MCF 10A (cell line): ENCODE results near the gene ENHO. TPM values are rescaled to one million over a fixed set of nuclear protein-coding genes. Genes with fewer than 3 reads are reported as not detected.

Experiments
- BruUV-seq: library from RNA; stranded (reverse); fragments of 400-500 nt; replicated peaks from 2 replicates; lab custom pipeline; 2021; lab: Mats Ljungman, UMichigan
- CTCF ChIA-PET: fragments of 300-600 bp; sonication (Branson Sonifier 250); formaldehyde crosslinking; extraction: SDS; loops from one replicate; lab custom pipeline; 2021; ENCODE audit warnings: antibody characterized with exemption, inconsistent platforms; lab: Yijun Ruan, JAX
- POLR2A ChIA-PET: fragments of 300-600, 350-650 bp; sonication (Branson Sonifier 250); formaldehyde crosslinking; extraction: SDS; loops from one replicate; lab custom pipeline; 2020; ENCODE audit warnings: antibody characterized with exemption, inconsistent platforms; lab: Yijun Ruan, JAX
- DNase-seq: peaks from one replicate; pipeline ENCODE4 v3.0.0-alpha.2; 2018; ENCODE audit not compliant: unreplicated experiment
- H3K27ac Mint-ChIP-seq: one replicate; pipeline ENCODE4 v1.8.0; 2022; ENCODE audit warnings: mild to moderate bottlenecking, low read depth, mixed read lengths; ENCODE audit not compliant: unreplicated experiment
- H3K27me3 Mint-ChIP-seq: one replicate; pipeline ENCODE4 v1.8.0; 2022; ENCODE audit warnings: mixed read lengths; ENCODE audit not compliant: insufficient read depth, unreplicated experiment
- H3K36me3 Mint-ChIP-seq: one replicate; pipeline ENCODE4 v1.8.0; 2022; ENCODE audit warnings: mild to moderate bottlenecking, moderate library complexity, mixed read lengths; ENCODE audit not compliant: insufficient read depth, unreplicated experiment
- H3K4me1 Mint-ChIP-seq: one replicate; pipeline ENCODE4 v1.8.0; 2022; ENCODE audit warnings: mixed read lengths; ENCODE audit not compliant: insufficient read depth, unreplicated experiment
- H3K4me3 Mint-ChIP-seq: one replicate; pipeline ENCODE4 v1.8.0; 2022; ENCODE audit warnings: mild to moderate bottlenecking, moderate library complexity, mixed read lengths; ENCODE audit not compliant: unreplicated experiment
- H3K9me3 Mint-ChIP-seq: one replicate; pipeline ENCODE4 v1.8.0; 2022; ENCODE audit warnings: mixed read lengths; ENCODE audit not compliant: unreplicated experiment
- intact Hi-C: fragments of 100-400 bp; cut with micrococcal nuclease; formaldehyde crosslinking; loops from 2 replicates; pipeline ENCODE4 v1.14.1; 2022
- total RNA-seq: library from RNA; stranded (reverse); gene quantifications from 2 replicates; pipeline ENCODE4 v1.2.3, GENCODE V29; 2022
- TF ChIP-seq, protein P1 (sequence below): fragments of 200-600 bp; IDR thresholded peaks from one replicate; pipeline ENCODE4 v1.8.0; 2022; ENCODE audit warnings: antibody characterized with exemption, mild to moderate bottlenecking; ENCODE audit not compliant: unreplicated experiment

Gene ENHO
- total RNA-seq, 1 experiment from 2014 or later = not detected

DNA sequence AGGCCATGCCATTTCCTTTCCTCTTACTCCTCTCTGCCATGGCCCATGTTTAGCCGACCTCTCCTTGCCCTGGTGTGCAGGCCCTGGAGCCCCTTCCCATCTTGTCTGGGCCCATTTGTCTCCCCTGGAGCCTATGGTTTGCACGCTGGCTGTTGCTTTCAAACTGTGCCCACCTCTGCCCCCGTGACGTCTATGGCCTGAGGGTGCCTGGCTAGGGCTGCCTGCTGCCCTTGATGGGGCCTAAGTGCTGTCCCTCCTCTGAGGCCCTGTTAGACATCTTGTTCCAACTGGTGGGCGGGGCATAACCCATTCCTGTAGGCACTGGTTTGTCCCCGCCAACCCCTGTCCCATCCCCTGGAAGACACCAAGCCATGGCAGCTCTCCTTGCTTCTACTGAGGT, 22.7 kb upstream of the ENHO start:
- H3K36me3 Mint-ChIP-seq = no peaks in the 10 kb centered on the region
- peaks cover 16% of the 10 kb centered on the region for H3K27me3 Mint-ChIP-seq
- TF ChIP-seq, protein P1, sequence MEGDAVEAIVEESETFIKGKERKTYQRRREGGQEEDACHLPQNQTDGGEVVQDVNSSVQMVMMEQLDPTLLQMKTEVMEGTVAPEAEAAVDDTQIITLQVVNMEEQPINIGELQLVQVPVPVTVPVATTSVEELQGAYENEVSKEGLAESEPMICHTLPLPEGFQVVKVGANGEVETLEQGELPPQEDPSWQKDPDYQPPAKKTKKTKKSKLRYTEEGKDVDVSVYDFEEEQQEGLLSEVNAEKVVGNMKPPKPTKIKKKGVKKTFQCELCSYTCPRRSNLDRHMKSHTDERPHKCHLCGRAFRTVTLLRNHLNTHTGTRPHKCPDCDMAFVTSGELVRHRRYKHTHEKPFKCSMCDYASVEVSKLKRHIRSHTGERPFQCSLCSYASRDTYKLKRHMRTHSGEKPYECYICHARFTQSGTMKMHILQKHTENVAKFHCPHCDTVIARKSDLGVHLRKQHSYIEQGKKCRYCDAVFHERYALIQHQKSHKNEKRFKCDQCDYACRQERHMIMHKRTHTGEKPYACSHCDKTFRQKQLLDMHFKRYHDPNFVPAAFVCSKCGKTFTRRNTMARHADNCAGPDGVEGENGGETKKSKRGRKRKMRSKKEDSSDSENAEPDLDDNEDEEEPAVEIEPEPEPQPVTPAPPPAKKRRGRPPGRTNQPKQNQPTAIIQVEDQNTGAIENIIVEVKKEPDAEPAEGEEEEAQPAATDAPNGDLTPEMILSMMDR = no peak

DNA sequence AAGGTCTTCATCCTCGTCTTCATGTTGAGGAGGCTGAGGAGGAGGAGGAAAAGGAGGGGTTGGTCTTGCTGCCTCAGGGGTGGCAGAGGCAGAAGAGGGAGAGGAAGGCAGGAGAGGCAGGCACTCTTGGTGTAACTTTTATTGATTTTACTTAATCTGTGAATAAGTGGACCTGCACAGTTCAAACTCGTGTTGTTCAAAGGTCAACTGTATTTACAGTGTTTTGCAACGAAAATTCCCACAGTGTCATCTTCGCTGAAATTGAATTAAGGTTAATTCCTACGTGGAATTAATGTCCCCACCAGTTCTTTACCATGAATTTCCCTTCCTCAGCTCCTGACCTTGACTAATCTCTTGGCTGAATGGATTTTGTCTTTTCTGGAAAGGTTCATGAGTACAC, 21.2 kb upstream of the ENHO start:
- intact Hi-C loops = no loop called here
- POLR2A ChIA-PET = no interaction called here
- Mint-ChIP-seq H3K27ac (no peak overlapping the region), H3K36me3 (no peaks in the 10 kb centered on the region), H3K4me3 (no peak overlapping the region), H3K4me1 (peaks cover 8% of the 10 kb centered on the region), H3K27me3 (peaks cover 16% of the 10 kb centered on the region), H3K9me3 (no peaks in the 10 kb centered on the region)
- TF ChIP-seq, protein P1 = no peak
- DNase-seq = no peak
- BruUV-seq = no TSS peak
- CTCF ChIA-PET = interaction anchor here (0.6 to 1.3 kb wide), 6 partner anchors 18 to 401 kb away, joined by 3 to 11 read pairs (median 3); a partner anchor contains a TSS

More for the DNA sequence above, 22.7 kb upstream of the ENHO start:
- intact Hi-C loops = no loop called here
- no peak for DNase-seq
- BruUV-seq = no TSS peak
- H3K4me3 Mint-ChIP-seq = no peak overlapping the region
- no peak overlapping the region for H3K27ac Mint-ChIP-seq
- H3K4me1 Mint-ChIP-seq = peaks cover 8% of the 10 kb centered on the region
- H3K9me3 Mint-ChIP-seq = no peaks in the 10 kb centered on the region
- CTCF ChIA-PET = interaction anchor here (0.5 kb wide), 1 partner anchor 357 kb away, joined by 3 read pairs; no protein-coding TSS in a partner anchor
- POLR2A ChIA-PET = no interaction called here

DNA sequence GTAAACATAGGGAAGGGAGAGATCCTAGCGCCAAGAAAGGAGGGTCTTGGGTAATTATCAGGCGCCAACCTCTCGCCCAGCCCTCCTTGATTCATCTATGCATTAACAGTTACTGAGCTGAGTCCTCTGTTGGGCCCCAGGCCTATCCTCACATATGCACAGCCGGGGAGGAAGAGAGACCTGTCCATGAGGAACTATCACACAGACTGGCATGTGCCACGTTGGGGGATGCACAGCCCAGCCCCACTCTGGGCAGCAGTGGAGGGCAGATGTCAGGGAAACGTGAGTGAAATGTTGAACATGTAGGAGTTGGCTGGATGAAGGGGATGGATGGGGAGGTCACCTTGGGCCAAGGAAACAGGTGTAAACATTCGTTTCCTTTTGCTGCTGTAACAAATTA, 18.8 kb upstream of the ENHO start:
- POLR2A ChIA-PET = no interaction called here
- CTCF ChIA-PET = interaction anchor here (1.1 kb wide), 1 partner anchor 137 kb away, joined by 4 read pairs; no protein-coding TSS in a partner anchor
- Mint-ChIP-seq H3K4me1 (peaks cover 8% of the 10 kb centered on the region), H3K9me3 (no peaks in the 10 kb centered on the region), H3K4me3 (no peak overlapping the region), H3K27ac (no peak overlapping the region), H3K27me3 (peaks cover 25% of the 10 kb centered on the region), H3K36me3 (no peaks in the 10 kb centered on the region)
- DNase-seq = no peak
- intact Hi-C loops = no loop called here
- no TSS peak for BruUV-seq
- TF ChIP-seq, protein P1 = no peak

DNA sequence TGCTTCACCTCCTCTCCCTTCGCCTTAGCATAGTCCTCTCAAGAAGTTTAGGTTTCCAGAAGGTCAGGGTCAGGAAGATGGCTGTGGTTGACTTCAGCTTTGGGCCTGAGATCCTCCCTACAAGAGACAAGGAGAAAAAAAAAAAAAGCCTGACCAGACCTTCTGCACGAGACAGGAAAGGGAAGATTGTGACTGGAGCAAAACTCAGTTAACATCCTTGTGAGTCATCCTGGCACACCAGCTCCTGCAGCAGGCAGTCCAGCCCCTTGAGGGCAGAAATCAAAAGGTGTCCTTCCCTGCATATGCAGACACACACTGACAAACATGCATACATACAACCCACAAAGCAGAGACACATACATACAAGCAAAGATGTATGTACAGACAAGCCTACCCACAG, 18.0 kb upstream of the ENHO start:
- no peak overlapping the region for H3K4me3 Mint-ChIP-seq
- TF ChIP-seq, protein P1 = no peak
- BruUV-seq = no TSS peak
- H3K4me1 Mint-ChIP-seq = peaks cover 8% of the 10 kb centered on the region
- ChIA-PET CTCF (interaction anchor here (0.6 to 1.0 kb wide), 4 partner anchors 62 to 1264 kb away, joined by 3 read pairs; no protein-coding TSS in a partner anchor), POLR2A (interaction anchor here (0.6 to 0.7 kb wide), 2 partner anchors 9 to 727 kb away, joined by 4 read pairs; no protein-coding TSS in a partner anchor)
- peak; percentile 62 for DNase-seq
- intact Hi-C loops = no loop called here
- H3K27ac Mint-ChIP-seq = no peak overlapping the region
- no peaks in the 10 kb centered on the region for H3K36me3 Mint-ChIP-seq
- H3K27me3 Mint-ChIP-seq = peaks cover 31% of the 10 kb centered on the region
- H3K9me3 Mint-ChIP-seq = no peaks in the 10 kb centered on the region
